Activated CD8-positive, alpha-beta T cell treated with anti-CD3 and anti-CD28 coated beads, Interleukin-2, amount 10 ng/mL, durations not matched to agents 7 days and 5 days (primary cell): Measurements from ENCODE around the gene FFAR3. TPM values are rescaled to one million over a fixed set of nuclear protein-coding genes. Genes with fewer than 3 reads are reported as not detected.
"Not testable (repeated sequence)": the region's sequence is repeated elsewhere in the genome, so short reads cannot be mapped to it uniquely, and the experiment has no call there.

Source experiments
- ATAC-seq: fragments of 150-1000 bp; cut with Tn5 transposase; one replicate; pipeline ENCODE4 v1.10.0; 2021; ENCODE audit warnings: moderate library complexity
- CTCF ChIA-PET: fragments of 350-600 bp; sonication (Branson Sonifier 250); formaldehyde crosslinking; loops from one replicate; lab custom pipeline; 2021; ENCODE audit warnings: antibody characterized with exemption; lab: Charles Lee
- POLR2A ChIA-PET: fragments of 350-600 bp; sonication (Branson Sonifier 250); formaldehyde crosslinking; loops from one replicate; lab custom pipeline; 2021; ENCODE audit warnings: antibody characterized with exemption; lab: Charles Lee
- DNase-seq: peaks from one replicate; pipeline ENCODE4 v3.0.0-alpha.2; 2020
- H3K27ac Mint-ChIP-seq: one replicate; pipeline ENCODE4 v1.8.0; 2021; ENCODE audit warnings: mild to moderate bottlenecking, mixed read lengths
- H3K27me3 Mint-ChIP-seq: one replicate; pipeline ENCODE4 v1.8.0; 2021; ENCODE audit warnings: low read depth, mixed read lengths
- H3K36me3 Mint-ChIP-seq: one replicate; pipeline ENCODE4 v1.8.0; 2021; ENCODE audit warnings: low read depth, mixed read lengths
- H3K4me1 Mint-ChIP-seq: one replicate; pipeline ENCODE4 v1.8.0; 2021; ENCODE audit warnings: low read depth, mixed read lengths
- H3K4me3 Mint-ChIP-seq: one replicate; pipeline ENCODE4 v1.8.0; 2021; ENCODE audit warnings: mild to moderate bottlenecking, mixed read lengths
- H3K9me3 Mint-ChIP-seq: one replicate; pipeline ENCODE4 v1.8.0; 2022; ENCODE audit warnings: mixed read lengths; ENCODE audit not compliant: insufficient read depth
- total RNA-seq, 2 experiments: library from RNA; stranded (reverse); gene quantifications; one replicate each; pipeline ENCODE4 v1.2.3, GENCODE V29; 2021

Gene FFAR3
- total RNA-seq, 2 experiments from 2014 or later, result not detected

DNA sequence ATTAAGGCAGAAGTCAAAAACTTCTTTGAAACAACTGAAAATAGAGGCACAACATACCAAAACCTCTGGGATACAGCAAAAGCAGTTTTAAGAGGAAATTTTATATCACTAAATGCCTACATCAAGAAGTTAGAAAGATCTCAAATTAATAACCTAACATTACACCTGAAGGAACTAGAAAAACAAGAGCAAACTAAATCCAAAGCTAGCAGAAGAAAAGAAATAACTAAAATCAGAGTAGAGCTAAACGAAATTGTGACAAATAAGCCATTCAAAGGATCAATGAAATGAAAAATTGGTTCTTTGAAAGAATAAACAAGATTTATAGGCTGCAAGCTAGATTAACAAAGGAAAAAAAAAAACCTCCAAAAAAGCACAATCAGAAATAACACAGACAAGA, 10.1 kb downstream of the FFAR3 start:
- Mint-ChIP-seq H3K4me1 (no peaks in the 10 kb centered on the region), H3K27ac (no peak overlapping the region), H3K36me3 (no peaks in the 10 kb centered on the region), H3K4me3 (no peak overlapping the region), H3K27me3 (peaks cover 22% of the 10 kb centered on the region), H3K9me3 (no peaks in the 10 kb centered on the region)
- DNase-seq (no peak), ATAC-seq (no peak)
- POLR2A ChIA-PET, result no interaction called here
- CTCF ChIA-PET, result no interaction called here

DNA sequence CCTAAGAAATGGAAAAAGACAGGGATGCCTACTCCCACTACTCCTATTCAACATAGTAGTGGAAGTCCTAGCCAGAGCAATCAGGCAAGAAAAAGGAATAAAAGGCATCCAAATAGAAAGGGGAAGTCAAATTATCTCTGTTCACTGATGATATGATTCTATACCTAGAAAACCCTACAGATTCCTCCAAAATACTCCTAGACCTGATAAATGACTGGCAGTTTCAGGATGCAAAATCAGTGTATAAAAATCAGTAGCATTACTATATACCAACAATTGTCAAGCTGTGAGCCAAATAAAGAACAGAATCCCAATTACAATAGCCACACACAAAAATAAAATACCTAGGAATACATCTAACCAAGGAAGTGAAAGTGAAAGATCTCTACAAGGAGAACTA, 11.3 kb downstream of the FFAR3 start:
- ChIA-PET POLR2A (no interaction called here), CTCF (no interaction called here)
- ATAC-seq, result no peak
- Mint-ChIP-seq H3K27me3 (peaks cover 22% of the 10 kb centered on the region), H3K27ac (no peak overlapping the region), H3K36me3 (no peaks in the 10 kb centered on the region), H3K4me1 (no peaks in the 10 kb centered on the region), H3K4me3 (no peak overlapping the region), H3K9me3 (no peaks in the 10 kb centered on the region)
- DNase-seq, result no peak

DNA sequence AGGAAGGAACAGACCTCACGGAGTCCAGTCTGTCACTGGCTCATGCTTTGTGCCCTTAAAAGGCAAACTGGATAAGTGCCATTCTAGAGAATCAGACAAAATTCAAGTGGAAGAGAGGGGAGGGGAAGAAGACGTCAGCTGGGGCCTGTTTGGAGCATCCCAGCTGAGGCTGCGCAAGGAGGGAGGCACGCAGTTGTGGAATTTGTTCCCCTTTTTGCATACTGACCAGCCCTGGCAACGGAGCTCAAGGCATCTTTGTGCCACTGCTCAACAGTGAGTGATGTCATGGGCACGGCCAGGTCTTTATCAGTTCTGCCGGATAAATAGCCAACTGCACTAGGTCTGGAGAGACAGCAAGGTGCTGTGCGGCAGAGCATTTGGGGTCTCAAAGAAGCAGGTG, 12.5 kb downstream of the FFAR3 start, which contains the start of gene GPR42:
Gene GPR42, plus strand, starts transcription at position 347 of the 400 bp plus-strand sequence. CDS start 292 bp downstream, outside the sequence.
- Mint-ChIP-seq H3K4me3 (no peak within 1 kb of the TSS), H3K27me3 (peaks cover 22% of the 10 kb centered on the region), H3K4me1 (no peaks in the 10 kb centered on the region), H3K36me3 (no peaks in the 10 kb centered on the region), H3K27ac (no peak within 1 kb of the TSS), H3K9me3 (no peaks in the 10 kb centered on the region)
- ATAC-seq (no peak), DNase-seq (no peak)
- POLR2A ChIA-PET, result no interaction called here
- CTCF ChIA-PET, result no interaction called here

GRCh38 chr19:35373492-35373891, 15.2 kb downstream of the FFAR3 start:
- no peak for DNase-seq
- H3K36me3 Mint-ChIP-seq, result no peaks in the 10 kb centered on the region
- no peaks in the 10 kb centered on the region for H3K9me3 Mint-ChIP-seq
- H3K27me3 Mint-ChIP-seq, result peaks cover 12% of the 10 kb centered on the region
- H3K4me1 Mint-ChIP-seq, result no peaks in the 10 kb centered on the region
- no peak overlapping the region for H3K27ac Mint-ChIP-seq
- no peak for ATAC-seq
- ChIA-PET CTCF (no interaction called here), POLR2A (interaction anchor here (0.6 kb wide), 1 partner anchor 105 kb away, joined by 3 read pairs; no protein-coding TSS in a partner anchor)
- H3K4me3 Mint-ChIP-seq, result no peak overlapping the region

GRCh38 chr19:35374031-35374430, 15.8 kb downstream of the FFAR3 start:
- DNase-seq, H3K4me1 Mint-ChIP-seq, H3K4me3 Mint-ChIP-seq, POLR2A ChIA-PET, ATAC-seq, H3K27ac Mint-ChIP-seq, H3K36me3 Mint-ChIP-seq, H3K9me3 Mint-ChIP-seq, H3K27me3 Mint-ChIP-seq: not testable (repeated sequence)
- CTCF ChIA-PET, result interaction anchor here (0.9 to 1.4 kb wide), 2 partner anchors 21 to 121 kb away, joined by 4 to 6 read pairs; no protein-coding TSS in a partner anchor

GRCh38 chr19:35375505-35376307, 17.4 kb downstream of the FFAR3 start:
- no peak overlapping the region for H3K4me3 Mint-ChIP-seq
- ATAC-seq, result no peak
- no peaks in the 10 kb centered on the region for H3K36me3 Mint-ChIP-seq

GRCh38 chr19:35377656-35378055, 19.4 kb downstream of the FFAR3 start:
- no peaks in the 10 kb centered on the region for H3K4me1 Mint-ChIP-seq
- POLR2A ChIA-PET, result no interaction called here
- no peak for DNase-seq
- no peak overlapping the region for H3K4me3 Mint-ChIP-seq
- ATAC-seq, result no peak
- H3K36me3 Mint-ChIP-seq, result no peaks in the 10 kb centered on the region
- H3K27me3 Mint-ChIP-seq, result peaks cover 11% of the 10 kb centered on the region
- CTCF ChIA-PET, result interaction anchor here (1.3 kb wide), 1 partner anchor 117 kb away, joined by 5 read pairs; no protein-coding TSS in a partner anchor
- H3K27ac Mint-ChIP-seq, result no peak overlapping the region
- H3K9me3 Mint-ChIP-seq, result no peaks in the 10 kb centered on the region

More at GRCh38 chr19:35375505-35376307, 17.4 kb downstream of the FFAR3 start:
- no peak for DNase-seq
- H3K9me3 Mint-ChIP-seq, result no peaks in the 10 kb centered on the region
- ChIA-PET CTCF (interaction anchor here (0.6 to 1.4 kb wide), 2 partner anchors 36 to 119 kb away, joined by 3 to 6 read pairs; no protein-coding TSS in a partner anchor), POLR2A (no interaction called here)
- peaks cover 5% of the 10 kb centered on the region for H3K27me3 Mint-ChIP-seq
- H3K27ac Mint-ChIP-seq, result no peak overlapping the region
- no peaks in the 10 kb centered on the region for H3K4me1 Mint-ChIP-seq

DNA sequence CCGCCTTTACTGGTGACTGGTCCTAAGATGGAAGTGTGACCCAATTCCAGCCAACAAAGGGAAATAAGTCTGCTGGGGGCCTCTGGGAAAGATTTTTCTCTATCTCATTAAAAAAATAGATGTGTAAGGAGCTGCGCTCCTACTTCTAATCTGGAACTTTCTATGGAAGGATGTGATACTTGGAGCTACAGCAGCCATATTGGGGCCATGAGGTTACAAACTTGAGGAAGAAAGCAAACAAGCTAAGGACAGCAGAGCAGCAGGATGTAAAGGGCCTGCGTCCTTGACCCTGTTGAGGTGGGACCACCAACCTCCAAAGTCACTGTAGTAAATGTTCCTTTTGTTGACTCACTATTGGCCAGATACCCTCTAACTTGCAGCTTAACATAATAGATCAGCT, 20.1 kb downstream of the FFAR3 start:
- DNase-seq, result no peak
- Mint-ChIP-seq H3K36me3 (peaks cover 2% of the 10 kb centered on the region), H3K27me3 (peaks cover 12% of the 10 kb centered on the region), H3K9me3 (no peaks in the 10 kb centered on the region), H3K27ac (no peak overlapping the region), H3K4me1 (no peaks in the 10 kb centered on the region), H3K4me3 (no peak overlapping the region)
- ChIA-PET CTCF (interaction anchor here (0.7 to 1.3 kb wide), 4 partner anchors 25 to 117 kb away, joined by 3 to 6 read pairs (median 4); no protein-coding TSS in a partner anchor), POLR2A (no interaction called here)
- no peak for ATAC-seq

GRCh38 chr19:35379545-35379944, 21.3 kb downstream of the FFAR3 start:
- DNase-seq, H3K4me3 Mint-ChIP-seq, H3K9me3 Mint-ChIP-seq, H3K27ac Mint-ChIP-seq, H3K36me3 Mint-ChIP-seq, POLR2A ChIA-PET, H3K4me1 Mint-ChIP-seq, CTCF ChIA-PET, ATAC-seq: not testable (repeated sequence)
- H3K27me3 Mint-ChIP-seq, result peaks cover 16% of the 10 kb centered on the region

DNA sequence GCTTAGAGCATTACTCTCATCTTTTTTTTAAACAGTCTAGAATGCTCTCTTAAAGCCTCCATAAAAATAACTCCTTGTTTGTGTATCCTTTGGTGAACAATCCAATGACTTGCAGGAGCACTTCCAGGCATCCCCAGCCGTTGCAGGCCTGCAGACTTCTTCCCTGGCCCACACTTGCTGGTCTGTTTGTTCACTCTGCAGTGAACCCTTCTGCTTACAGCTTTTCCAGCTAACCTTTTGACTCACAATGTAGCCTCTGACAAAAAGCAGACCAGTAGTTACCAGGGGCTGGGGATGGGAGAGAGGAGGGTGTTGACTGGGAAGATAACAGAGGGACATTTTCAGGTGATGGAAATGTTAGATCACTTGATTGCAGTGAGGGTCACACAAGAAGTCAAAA, 21.7 kb downstream of the FFAR3 start:
- CTCF ChIA-PET, result no interaction called here
- Mint-ChIP-seq H3K27ac (no peak overlapping the region), H3K4me3 (no peak overlapping the region), H3K27me3 (peaks cover 19% of the 10 kb centered on the region), H3K36me3 (peaks cover 4% of the 10 kb centered on the region), H3K9me3 (no peaks in the 10 kb centered on the region), H3K4me1 (no peaks in the 10 kb centered on the region)
- DNase-seq (no peak), ATAC-seq (no peak)
- POLR2A ChIA-PET, result no interaction called here

GRCh38 chr19:35380450-35381124, 22.3 kb downstream of the FFAR3 start:
- peaks cover 19% of the 10 kb centered on the region for H3K27me3 Mint-ChIP-seq

GRCh38 chr19:35381318-35381717, 23.1 kb downstream of the FFAR3 start:
- Mint-ChIP-seq H3K27me3 (peaks cover 19% of the 10 kb centered on the region), H3K4me3 (no peak overlapping the region), H3K4me1 (no peaks in the 10 kb centered on the region), H3K27ac (no peak overlapping the region), H3K9me3 (peaks cover under 1% of the 10 kb centered on the region), H3K36me3 (peaks cover 5% of the 10 kb centered on the region)
- ChIA-PET POLR2A (no interaction called here), CTCF (no interaction called here)
- no peak for ATAC-seq
- no peak for DNase-seq

More at GRCh38 chr19:35380450-35381124, 22.3 kb downstream of the FFAR3 start:
- H3K36me3 Mint-ChIP-seq, result peaks cover 4% of the 10 kb centered on the region
- ATAC-seq, result no peak
- no peak overlapping the region for H3K4me3 Mint-ChIP-seq
- no peaks in the 10 kb centered on the region for H3K4me1 Mint-ChIP-seq
- H3K9me3 Mint-ChIP-seq, result no peaks in the 10 kb centered on the region
- no peak for DNase-seq
- POLR2A ChIA-PET, result no interaction called here
- H3K27ac Mint-ChIP-seq, result no peak overlapping the region
- CTCF ChIA-PET, result no interaction called here
